Measurements from ENCODE around the gene EFCAB9.

GRCh38 chr5:172189693-172190296 is 4.2 kb upstream of the EFCAB9 start:
- TF ChIP-seq POLR2AphosphoS5 (IDR thresholded peaks at IDR 0.05; ENCODE audit: borderline replicate concordance, low read depth, low read length) (no peak), EZH2 (IDR thresholded peaks at IDR 0.05) (no peak)
